HG02840 (cell line): ENCODE results near the gene EFCAB8.
"Not testable (repeated sequence)": the region's sequence is repeated elsewhere in the genome, so short reads cannot be mapped to it uniquely, and the experiment has no call there.

Experiments used
- ATAC-seq: cut with Tn5 transposase; IDR thresholded peaks from one replicate; pipeline ENCODE4 v1.9.1; 2021; ENCODE audit warnings: mild to moderate bottlenecking, moderate library complexity, moderate number of reproducible peaks; ENCODE audit not compliant: unreplicated experiment, low FRiP score

Gene EFCAB8

DNA sequence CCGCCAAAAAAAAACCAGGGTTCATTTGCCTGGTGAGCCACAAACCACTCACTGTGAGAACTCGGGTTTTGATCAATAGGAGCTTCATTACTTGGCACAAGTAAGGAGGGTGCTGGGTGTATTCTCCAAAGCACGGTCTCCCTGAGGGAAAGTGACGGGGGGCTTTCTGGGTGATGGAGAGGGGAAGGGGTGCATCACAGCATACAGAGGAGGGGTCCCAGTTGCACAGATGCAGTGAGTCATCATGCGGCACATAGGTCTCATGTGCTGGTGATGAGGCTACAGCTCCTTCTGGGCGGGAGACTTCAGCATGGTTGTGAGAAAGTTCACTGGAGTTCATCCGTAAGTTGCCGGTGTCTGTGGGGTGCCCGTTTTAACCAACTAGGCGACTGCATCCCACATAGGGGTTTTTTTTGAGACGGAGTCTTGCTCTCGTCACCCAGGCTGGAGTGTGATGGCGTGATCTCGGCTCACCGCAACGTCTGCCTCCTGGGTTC lies 109.3 kb downstream of the EFCAB8 start:
- ATAC-seq, result no peak

DNA sequence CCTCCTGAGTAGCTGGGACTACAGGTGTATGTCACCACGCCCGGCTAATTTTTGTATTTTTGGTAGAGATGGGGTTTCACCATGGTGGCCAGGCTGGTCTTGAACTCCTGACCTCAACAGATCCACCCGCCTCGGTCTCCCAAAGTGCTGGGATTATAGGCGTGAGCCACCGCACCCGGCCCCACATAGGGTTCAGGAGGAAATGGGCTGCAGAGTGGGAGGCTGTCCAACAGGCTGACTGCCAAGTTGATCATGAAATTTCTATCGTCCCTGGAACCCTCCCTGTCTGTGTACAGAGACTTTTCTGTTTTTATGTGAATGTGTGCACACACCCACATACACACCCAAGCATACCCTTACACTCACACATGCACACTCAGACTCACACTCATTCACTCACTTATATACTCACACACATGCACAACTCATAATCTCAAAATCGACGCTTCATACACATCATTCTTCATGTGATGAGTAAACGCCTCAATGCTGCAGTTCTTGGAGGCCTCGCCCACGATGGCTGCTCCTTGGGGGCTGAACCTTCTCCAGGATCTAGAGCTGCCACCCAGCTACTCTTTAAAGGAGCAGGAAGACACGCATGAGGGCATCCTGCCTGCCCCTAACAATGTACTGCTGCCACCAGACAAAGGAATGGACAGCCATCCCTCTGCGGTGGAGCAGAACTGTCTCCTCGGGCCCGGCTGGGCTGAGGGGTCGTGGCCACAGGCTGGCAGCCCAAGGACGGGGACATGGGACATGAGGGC lies 109.9 kb downstream of the EFCAB8 start:
- no peak for ATAC-seq

DNA sequence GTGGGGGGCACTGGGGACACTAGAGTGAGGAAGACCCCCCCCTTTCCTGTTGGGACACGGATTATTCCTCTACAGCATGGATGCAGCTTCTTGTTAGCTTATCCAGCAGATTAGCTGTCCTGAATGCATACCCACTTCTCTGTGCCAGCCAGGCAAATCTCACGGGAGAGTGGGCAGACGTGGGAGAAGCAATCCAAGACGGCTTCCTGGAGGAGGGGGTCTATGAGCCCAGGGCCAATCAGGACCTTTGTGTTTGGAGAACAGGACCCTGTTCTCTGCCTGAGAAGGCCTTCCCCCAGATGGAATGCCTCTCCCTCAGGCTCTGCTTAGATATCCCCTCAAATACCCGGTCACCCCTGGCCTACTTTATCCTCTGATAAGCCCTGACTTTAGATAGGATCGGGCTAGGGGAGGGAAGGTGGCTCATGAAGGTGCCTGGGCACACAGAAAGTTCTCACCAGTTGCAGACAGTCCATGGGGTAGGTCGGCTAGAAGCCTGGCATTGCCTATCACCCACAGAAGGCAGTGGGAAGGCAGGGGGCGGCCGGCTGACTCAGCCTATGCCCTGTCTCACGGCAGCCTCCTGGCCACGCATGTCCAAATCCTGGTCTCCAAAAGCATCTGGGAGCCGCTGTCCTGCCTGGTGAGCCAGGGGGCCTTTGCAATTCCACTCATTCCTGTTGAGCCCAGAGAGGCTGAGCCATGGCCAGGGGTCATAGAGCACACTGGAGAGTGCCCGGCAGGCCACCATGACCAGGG lies 110.8 kb downstream of the EFCAB8 start:
- no peak for ATAC-seq

DNA sequence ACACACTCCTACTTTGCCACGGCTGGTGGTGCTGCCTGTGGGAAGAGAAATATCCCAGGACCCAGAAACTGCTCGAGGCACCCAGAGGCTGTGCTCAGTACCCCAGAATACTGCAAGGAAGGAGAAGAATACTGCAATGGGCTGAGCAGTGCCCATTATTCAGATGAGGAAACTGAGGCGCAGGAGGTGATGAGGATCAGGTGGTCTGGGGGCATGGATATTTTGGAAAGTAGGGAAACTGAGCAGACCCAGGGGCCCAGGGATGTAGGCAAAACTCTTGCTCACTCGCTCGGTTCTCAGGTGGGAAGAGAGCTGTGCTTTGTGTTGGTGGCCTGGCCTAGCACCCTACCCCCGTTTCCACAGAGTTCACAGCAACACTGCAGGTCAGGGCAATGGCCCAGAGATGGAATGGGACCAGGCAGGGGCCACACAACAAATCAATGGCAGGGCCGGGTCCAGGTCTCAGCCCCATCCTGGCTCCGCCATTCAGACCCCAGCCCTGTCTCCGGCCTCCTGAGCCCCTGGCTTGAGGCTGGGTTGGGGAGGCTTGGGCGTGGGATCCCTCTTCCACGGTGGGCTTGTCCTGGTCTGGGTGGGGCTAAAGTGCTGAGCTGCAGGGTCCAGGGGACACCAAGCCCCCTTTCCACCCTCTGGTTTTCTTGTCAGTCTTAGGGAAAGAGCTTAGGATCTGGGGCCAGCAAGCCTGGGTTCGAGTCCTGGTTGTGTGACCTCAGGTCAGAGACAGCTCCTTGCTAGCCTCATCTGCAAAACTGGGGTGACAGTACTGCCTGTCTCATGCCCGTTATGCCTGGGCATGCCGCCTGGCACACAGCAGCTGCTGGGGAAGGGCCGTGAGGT lies 111.6 kb downstream of the EFCAB8 start:
- no peak for ATAC-seq

DNA sequence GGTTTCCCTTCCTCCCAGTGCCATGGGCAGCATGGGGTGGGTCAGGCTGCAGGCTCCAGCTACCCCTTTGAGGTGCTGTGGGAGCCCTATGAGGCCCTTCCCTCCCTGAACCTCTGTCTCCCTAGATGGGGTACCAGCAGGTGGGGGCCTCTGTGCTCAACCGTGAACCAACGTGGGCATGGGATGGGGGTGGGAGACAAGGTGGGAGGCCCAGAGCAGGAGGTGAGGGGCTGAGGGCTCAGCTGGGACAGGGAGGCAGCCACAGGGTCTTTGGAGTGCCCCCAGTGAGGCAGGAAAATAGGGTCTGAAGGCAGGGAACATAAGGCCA lies 112.2 kb downstream of the EFCAB8 start:
- no peak for ATAC-seq

DNA sequence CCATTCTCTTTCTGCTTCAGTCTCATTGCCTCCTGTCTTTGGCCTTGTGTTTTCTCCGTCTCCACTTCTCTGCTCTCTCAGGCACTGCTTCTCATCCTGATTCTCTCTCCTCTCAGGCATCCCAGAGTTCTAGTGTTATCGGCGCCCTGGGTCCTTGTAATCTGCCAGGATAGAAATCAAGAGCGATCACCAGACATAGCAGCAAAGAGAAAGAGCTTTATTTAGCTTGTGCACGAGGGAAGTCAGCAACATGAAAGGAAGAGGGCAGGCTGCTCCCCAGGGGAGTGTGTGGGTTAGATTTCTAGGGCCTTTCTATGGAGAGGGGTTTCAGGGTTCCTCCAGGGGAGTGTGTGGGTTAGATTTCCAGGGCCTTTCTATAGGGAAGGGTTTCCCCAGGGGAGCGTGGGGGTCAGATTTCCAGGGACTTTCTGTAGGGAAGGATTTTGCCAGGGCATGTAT lies 113.0 kb downstream of the EFCAB8 start:
- ATAC-seq, result peak; percentile 23

DNA sequence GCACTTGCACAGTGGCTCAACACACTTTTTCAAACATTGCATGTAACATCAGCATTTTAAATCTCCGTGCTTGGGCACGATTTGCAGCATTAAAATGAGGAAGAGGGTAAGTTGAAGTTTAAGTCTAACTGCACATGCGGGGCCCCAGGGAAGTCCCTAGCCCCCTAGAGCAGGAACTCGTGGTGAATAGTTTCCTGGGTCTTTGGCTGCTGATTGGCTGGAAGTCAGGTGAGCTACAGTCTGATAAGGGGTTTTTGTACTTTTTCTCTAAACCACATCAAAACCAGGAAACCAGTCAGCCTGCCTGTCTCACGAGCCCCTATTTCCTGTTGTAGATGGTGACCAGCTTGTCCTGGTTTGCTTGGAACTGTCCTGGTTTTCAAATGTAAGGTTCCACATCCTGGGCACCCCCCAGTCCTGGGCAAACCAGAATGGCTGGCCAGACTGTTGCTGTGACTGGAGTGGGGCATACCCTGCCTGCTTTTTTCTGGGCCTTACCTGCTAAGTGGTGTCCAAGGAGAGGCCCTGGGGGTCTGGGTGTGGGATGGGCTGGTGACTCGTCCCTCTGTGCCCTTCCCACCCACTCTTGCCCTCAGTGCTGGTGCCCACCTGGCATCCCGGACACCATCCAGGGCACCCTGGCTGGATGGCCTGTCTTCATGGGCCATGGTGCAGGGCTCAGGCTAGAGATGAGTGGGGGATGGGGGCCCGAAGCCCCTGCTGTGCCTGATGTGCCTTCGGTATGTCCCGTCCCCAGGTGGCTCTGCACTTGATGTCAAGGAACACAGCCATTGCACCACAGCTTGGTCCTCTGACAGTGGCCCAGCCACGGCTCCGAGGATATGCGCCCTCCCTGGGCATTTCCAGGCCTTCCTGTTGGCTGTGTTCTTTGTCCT lies 113.7 kb downstream of the EFCAB8 start:
- ATAC-seq, result peak; percentile 83

DNA sequence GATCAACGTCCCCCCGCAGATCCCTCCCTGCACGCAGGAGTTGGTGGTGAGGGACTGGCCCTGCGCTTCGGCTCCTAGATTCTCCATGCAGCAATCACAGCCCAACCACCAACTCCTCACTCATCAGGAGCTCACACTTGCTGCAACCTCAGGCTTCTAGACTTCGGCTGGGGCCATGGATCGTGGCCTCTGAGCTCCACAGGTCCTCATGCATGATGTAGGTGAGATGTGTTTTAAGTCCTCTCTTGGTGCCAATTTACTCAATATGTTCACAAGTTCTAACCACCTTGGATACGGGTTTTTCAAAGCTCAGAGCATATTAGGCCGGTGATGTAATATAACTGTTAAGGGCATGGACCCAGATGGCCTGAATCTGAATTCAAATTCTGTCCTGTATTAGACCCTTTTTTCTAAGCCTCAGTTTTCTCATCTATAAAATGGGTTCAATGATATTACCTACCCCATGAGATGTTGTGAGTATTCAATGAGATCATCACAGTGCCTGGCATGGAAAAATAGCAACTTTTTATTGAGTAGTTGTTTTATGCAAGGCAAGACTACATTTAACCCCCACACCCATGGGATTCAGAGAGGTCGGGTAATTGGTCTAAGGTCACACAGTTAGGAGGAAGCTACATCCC lies 114.5 kb downstream of the EFCAB8 start:
- ATAC-seq, result no peak

DNA sequence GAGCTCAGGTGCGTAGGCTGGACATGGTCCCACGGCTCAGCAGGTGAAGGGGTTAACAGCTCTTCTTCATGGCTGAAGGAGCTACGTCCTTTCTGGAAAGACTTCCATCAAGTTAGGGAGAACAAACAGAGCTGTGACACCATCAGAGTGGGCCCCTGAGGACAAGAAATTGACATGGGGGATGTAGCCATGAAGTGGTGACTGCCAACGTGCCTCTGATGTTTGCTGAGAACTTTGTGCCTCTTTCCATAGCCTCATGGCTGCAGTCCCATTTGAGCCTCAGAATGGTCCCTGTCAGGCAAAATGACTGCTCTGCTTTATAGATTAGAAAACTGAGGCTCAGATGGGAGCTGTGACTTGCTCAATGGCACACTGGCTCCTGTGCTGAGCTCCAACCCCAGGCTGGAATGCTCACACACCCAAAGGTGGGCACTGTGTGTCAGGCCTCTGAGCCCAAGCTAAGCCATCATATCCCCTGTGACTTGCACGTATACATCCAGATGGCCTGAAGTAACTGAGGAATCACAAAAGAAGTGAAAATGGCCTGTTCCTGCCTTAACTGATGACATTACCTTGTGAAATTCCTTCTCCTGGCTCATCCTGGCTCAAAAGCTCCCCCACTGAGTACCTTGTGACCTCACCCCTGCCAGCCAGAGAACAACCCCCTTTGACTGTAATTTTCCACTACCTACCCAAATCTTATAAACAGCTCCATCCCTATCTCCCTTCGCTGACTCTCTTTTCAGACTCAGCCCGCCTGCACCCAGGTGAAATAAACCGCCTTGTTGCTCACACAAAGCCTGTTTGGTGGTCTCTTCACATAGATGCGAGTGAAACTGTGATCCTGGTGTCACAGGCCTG lies 115.7 kb downstream of the EFCAB8 start:
- not testable (repeated sequence) for ATAC-seq

DNA sequence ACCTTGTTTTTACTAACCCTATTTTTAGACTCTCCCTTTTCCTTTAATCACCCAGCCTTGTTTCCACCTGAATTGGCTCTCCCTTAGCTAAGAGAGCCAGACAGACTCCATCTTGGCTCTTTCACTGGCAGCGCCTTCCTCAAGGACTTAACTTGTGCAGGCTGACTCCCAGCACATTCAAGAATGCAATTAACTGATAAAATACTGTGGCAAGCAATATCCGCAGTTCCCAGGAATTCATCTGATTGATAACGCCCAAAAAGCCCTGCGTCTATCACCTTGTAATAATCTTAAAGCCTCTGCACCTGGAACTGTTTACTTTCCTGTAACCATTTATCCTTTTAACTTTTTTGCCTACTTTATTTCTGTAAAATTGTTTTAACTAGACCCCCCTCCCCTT lies 116.4 kb downstream of the EFCAB8 start:
- not testable (repeated sequence) for ATAC-seq

DNA sequence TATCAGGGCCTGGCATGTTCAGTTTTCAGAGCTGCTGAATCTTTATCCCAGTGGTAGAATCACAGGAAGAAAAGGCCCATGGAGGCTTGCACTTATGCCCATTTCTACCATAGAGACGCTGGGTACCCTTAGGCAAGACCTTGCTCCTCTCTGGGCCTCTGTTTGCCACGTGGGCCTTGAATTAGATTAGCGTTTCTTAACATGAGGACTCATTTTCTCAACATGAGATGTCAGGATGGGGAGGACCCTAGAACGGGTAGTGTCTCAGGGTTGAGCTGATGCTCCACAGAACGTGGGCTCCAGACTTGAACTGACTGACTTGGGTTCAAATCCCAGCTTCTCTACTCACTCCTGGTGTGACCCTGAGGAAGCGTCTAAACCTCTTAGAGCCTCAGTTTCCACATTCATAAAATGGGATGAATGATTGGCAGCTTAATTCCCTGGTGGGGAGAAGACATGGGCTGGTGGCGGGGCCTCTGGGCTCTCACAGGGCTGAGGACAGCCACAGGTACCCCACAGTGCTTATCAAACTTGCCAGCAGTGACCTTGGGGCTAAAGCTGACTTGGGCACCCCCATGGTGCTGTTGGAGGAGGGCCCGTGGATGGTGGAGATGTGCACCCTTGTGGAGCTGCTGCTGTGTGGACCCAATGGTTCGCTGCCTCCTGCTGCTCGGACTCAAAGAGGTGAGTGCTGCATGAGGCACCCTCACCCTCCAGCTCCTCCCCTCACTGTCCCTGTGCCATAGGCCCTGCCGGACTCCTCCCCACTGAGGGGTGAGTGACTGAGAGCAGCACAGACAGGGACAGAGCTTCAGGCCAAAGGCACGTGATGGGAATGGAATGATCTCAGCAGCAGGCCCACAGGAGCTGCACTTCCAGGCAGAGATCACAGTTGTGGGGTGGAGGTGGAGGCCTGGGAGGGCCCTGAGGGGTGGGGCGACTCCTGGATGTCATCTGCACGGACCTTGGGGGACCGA lies 117.3 kb downstream of the EFCAB8 start:
- ATAC-seq, result no peak

DNA sequence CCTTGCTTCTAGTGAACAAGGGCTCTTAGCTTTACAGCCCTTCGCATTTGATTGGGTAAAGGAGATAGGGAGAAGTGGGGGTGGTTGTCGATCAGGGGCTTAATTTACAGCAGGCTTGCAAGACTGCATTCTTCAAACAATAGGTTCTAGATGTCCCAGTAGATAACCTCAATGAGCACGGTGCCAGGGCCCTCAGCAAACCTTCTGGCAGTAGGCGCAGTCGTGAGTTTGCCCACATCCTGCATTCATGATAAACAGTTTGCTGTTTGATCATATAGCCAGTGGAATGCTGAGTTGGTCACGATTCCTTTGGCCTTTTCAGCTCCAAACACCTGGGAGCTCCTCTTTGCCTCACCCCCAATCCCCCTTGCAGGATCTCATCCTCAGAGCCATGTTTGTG lies 118.0 kb downstream of the EFCAB8 start:
- ATAC-seq, result no peak

DNA sequence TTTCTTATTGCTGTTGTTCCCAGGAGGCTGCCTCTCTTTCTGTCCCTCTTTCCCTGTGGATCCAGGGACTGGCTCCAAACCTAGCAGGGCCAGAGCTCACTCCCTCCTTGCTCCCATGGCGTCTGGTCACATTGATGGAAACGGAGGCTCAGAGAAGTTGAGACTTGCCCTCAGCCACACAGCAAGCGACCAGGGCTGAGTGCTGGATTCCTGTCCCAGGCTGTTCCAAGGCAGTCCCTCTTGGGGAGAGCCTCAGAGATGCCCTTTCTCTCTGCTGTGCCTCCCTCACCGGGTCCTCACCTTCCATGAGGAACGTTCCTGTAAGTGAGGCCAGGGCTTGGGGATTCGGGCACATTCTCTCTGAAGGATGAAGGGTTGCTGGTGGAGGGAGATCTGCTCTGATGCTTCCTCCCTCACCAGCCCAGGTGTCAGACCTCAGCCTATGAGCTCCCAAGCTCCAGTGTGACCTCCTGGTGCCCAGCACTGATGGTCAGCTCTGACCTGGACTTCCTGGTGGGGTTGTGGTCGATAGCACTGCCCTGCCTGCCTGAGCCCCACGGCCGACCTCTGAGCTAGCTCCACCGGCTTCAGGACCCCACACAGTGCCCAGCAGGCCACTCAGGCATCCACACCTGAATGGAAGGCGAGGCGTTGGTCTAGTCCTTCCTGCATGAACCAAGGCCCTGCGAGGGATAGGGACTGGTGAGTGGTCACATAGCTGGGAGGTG lies 118.7 kb downstream of the EFCAB8 start:
- no peak for ATAC-seq

DNA sequence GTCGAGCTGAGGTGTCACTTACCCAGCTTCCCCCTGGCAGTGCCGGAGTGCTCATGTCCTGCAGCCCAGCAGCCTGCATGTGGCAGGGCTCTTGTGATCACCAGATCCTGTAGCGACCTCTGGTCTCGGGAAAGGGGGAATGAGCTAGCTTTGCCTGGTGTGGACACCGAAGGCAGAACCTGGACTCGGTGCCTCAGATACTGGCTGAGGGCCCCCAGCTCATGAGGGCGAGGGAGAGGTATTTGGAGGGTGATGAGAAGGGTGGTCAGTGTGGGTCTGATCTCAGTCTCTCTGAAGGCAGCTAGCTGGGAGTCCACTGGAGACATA lies 119.2 kb downstream of the EFCAB8 start:
- ATAC-seq, result no peak

DNA sequence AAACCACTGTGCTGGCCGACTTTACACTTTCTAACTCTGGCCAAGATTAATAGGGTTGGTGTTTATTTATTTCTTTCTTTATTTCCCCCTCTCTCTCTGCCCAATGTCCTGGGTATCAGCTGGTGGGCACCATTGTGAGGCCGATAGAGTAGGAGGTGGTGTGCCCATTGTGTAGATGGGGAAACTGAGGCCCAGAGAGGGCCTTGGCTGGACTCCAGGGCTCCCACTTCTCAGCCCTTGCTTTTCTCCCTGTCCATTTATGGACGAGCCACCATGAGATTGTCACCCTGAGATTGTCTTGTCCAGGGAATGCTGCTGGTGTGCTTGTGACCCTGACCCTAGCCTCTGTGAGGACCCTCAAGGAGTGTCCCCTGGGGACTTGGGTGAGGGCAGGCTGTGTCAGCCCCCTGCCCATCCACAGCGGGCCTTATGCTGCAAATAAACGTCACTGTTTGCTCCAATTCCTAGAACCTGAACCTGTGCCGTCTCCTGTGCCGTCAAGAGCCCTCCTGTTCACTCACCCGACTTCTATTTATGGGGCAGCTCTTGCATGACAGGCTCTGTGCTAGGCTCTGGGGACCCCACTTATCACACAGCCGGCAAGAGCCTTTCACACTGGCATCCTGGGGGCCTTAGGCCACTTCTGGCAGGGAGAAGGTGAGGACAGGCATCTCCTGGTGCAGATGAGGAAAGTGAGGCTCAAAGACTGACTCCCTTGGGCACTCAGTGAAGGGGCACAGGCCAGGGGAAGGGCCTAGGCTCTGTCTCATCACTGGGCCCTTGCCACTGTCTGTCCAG lies 120.7 kb downstream of the EFCAB8 start:
- ATAC-seq, result no peak
